GM21825 (cell line): Measurements from ENCODE around the gene SPPL2B.
"Not testable (repeated sequence)": the region's sequence is repeated elsewhere in the genome, so short reads cannot be mapped to it uniquely, and the experiment has no call there.

Source experiments
- ATAC-seq: cut with Tn5 transposase; IDR thresholded peaks from one replicate; pipeline ENCODE4 v1.9.1; 2021; ENCODE audit warnings: mild to moderate bottlenecking, moderate library complexity; ENCODE audit not compliant: unreplicated experiment

The SPPL2B gene

GRCh38 chr19:2328401-2329148 lies at the start of gene SPPL2B, which contains the start of gene LSM7:
TSS of gene SPPL2B (plus strand) at chr19:2328684. CDS start at chr19:2328710, 26 bp downstream.
TSS of gene LSM7 (minus strand) at chr19:2328586. CDS start at chr19:2328566, 20 bp downstream.
- ATAC-seq, result peak; percentile 55

DNA sequence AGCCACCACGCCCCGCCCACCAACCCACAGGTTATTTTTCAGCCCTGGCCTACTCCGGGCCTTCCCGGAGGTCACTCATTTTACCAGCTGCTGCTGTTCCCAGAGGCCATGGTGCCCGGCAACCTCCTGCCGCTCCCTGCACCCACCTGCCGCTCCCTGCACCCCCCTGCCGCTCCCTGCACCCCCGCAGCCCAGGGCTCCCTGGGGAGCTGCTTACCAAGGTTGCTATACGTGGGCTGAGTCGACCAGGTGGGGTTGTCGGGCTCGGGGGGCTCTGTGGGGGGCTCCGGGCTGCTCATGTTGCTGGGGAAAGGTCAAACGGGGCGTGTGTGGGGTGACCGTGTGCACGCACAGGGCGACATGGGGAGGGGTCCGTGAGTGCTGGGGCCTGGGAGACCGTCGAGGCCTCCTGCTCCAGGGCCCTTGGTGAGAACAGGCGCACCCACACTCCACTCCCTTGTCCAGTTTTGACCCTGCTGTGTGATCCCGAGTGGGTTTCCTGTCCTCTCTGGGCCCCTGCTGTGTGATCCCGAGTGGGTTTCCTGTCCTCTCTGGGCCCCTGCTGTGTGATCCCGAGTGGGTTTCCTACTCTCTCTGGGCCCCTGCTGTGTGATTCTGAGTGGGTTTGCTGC lies 47.7 kb upstream of the SPPL2B start:
- ATAC-seq, result no peak

- not testable (repeated sequence) for ATAC-seq
Measured at GRCh38 chr19:2281265-2282061, 47.0 kb upstream of the SPPL2B start.

GRCh38 chr19:2282062-2282861 lies 46.2 kb upstream of the SPPL2B start, which contains the start of gene PEAK3:
TSS of gene PEAK3 (minus strand) at chr19:2282175. CDS start at chr19:2280931, 1,244 bp downstream.
- ATAC-seq, result no peak

DNA sequence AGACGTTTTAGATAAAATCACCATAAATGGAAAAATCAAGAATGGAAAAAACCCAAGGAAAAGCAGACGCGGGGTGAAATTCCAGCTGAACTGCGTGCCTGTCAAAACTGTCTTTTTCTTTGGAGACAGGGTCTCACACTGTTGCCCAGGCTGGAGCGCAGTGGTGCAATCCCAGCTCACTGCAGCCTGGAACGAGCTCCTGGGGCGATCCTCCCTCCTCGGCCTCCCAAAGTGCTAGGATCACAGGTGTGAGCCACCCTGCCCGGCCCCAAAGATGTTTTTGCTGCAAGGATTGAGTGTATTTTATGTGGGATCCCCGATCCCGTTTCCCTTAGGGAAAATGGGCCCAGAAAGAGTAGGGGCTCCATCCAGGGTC lies 45.6 kb upstream of the SPPL2B start:
- no peak for ATAC-seq

GRCh38 chr19:2283835-2284507 lies 44.5 kb upstream of the SPPL2B start:
- ATAC-seq, result no peak

DNA sequence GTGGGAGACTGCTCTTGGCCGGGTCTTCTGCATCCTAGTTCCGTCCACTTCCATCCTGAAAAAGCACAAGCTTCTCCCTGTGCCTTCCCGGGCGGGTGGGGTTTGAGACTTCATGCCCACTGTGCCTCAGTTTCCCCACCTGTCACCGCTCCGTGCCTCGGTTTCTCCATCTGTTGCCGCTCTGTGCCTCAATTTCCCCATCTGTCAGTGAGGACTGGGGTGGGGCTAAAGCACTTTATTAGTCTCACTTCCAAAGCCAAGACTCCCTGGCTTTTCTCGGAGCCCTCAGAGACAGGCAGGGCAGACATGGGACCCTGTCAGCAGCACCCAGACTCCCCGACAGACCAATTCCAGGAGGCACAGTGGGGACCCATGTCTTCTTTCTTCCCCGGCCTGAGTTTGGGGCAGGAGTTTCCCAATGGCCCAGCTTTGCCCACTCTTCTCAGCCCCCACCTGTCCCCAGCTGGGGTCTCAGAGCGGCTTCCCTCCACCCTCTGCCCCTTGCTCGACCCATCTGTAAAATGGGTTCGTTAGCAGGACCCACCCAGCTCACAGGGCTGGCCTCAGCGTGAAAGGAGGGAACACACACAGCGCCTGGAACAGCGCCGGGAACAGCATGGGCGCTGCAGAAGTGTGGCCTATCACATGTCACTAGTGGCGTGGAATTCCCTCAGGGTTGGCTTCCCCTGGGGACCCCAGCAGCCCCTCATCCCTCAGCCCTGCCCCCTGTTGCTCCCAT lies 41.9 kb upstream of the SPPL2B start:
- no peak for ATAC-seq

DNA sequence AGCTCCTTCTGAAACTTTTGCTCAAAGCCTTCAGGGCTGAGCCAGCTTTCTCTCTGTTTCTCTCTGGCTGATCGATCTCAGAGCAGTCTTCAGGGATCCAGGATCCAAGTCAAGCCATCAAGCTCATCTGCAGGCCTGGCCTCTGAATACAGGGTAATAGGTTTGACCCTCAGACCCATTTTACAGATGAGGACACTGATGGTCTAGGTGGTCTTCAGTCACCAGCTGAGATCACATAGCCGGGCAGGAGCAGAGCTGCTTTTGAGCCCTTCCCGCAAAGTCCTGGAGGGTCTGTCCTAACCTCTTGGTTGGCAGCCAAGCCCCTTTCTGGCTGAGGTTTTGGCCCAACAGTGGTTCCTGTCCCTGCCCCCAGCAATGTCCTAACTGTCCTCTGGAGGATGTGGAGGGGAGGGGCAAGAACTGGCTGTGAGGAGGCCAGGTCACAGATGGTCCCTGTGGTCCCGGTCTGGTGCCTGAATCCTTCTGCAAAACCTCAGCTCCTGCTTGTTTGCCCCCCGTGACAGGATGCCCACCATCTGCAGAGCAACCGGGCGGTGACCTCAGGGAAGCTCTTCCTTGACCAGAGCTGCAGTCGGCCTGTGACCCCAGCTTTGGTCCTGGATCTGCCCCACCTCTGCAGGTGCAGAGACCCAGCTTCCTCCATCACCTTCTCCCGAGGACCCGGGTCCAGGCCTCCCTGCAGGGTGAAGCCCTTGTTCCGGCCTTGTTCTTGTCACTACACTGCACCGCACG lies 40.7 kb upstream of the SPPL2B start:
- ATAC-seq, result no peak

GRCh38 chr19:2288338-2288817 lies 40.1 kb upstream of the SPPL2B start:
- no peak for ATAC-seq

GRCh38 chr19:2288818-2289713 lies 39.4 kb upstream of the SPPL2B start:
- ATAC-seq, result no peak

GRCh38 chr19:2289714-2290435 lies 38.6 kb upstream of the SPPL2B start:
- ATAC-seq, result no peak

DNA sequence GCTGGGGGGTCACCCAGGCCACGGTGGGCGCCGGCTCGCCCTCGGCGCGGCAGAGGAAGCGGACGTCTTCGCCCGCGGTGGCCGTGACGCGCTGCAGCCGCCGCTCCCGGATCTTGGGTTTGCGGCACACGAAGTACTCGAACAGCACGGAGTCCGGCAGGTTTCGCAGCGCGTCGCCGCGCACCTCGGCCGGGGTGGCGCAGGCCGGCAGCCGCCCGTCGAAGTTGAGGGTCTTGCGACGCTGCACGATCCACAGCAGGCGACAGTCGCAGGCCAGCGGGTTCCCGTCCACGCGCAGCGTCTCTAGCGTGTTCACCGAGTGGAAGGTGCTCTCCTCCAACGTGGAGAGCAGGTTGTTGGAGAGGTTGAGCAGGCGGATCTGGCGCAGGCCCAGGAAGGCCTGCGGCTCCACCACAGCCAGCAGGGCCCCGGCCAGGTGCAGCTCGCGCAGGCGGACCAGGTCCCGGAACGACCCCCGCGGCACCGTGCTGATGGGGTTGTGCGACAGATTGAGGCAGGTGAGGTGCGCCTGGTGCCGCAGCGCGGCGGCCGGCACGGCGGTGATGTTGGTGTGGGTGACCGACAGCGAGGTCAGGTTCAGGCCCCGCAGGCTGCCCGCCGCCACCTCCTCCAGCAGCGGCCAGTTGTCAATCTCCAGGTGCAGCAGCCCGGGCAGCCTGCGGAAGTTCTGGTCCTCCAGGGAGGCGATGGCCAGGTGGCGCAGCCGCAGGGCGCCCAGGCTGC lies 37.9 kb upstream of the SPPL2B start:
- no peak for ATAC-seq

GRCh38 chr19:2291185-2291751 lies 37.2 kb upstream of the SPPL2B start:
- no peak for ATAC-seq

- no peak for ATAC-seq
Measured at GRCh38 chr19:2294687-2295335, 33.7 kb upstream of the SPPL2B start.

GRCh38 chr19:2296141-2296540 lies 32.3 kb upstream of the SPPL2B start:
- no peak for ATAC-seq
